HG03571 (cell line): Measurements from ENCODE around the gene HMGXB3.

Experiments
- ATAC-seq: cut with Tn5 transposase; IDR thresholded peaks from one replicate; pipeline ENCODE4 v1.9.1; 2021; ENCODE audit not compliant: unreplicated experiment

HMGXB3 gene

GRCh38 chr5:150051657-150052195 is 51.2 kb downstream of the HMGXB3 start:
- no peak for ATAC-seq

- ATAC-seq = no peak
Measured at GRCh38 chr5:150052226-150052955, 51.9 kb downstream of the HMGXB3 start.

- no peak for ATAC-seq
Measured at GRCh38 chr5:150052956-150053712, 52.6 kb downstream of the HMGXB3 start.

- ATAC-seq = no peak
Measured at GRCh38 chr5:150053713-150054392, 53.3 kb downstream of the HMGXB3 start.

- no peak for ATAC-seq
Measured at GRCh38 chr5:150054569-150054968, 54.0 kb downstream of the HMGXB3 start.

GRCh38 chr5:150055326-150056074 is 55.0 kb downstream of the HMGXB3 start:
- no peak for ATAC-seq

GRCh38 chr5:150056075-150056443 is 55.5 kb downstream of the HMGXB3 start:
- no peak for ATAC-seq

- ATAC-seq = no peak
Measured at GRCh38 chr5:150057052-150057451, 56.5 kb downstream of the HMGXB3 start.

- ATAC-seq = no peak
Measured at GRCh38 chr5:150057511-150057910, 57.0 kb downstream of the HMGXB3 start.

- no peak for ATAC-seq
Measured at GRCh38 chr5:150057996-150058395, 57.5 kb downstream of the HMGXB3 start.

- ATAC-seq = no peak
Measured at GRCh38 chr5:150058480-150059126, 58.1 kb downstream of the HMGXB3 start.

- no peak for ATAC-seq
Measured at GRCh38 chr5:150059623-150060022, 59.1 kb downstream of the HMGXB3 start.

- ATAC-seq = no peak
Measured at GRCh38 chr5:150060471-150060870, 59.9 kb downstream of the HMGXB3 start.

- no peak for ATAC-seq
Measured at GRCh38 chr5:150061538-150061995, 61.0 kb downstream of the HMGXB3 start.

- ATAC-seq = no peak
Measured at GRCh38 chr5:150062216-150062922, 61.8 kb downstream of the HMGXB3 start.

GRCh38 chr5:150063638-150064037 is 63.1 kb downstream of the HMGXB3 start:
- ATAC-seq = no peak

- ATAC-seq = no peak
Measured at GRCh38 chr5:150064681-150065220, 64.2 kb downstream of the HMGXB3 start.

GRCh38 chr5:150065346-150065745 is 64.8 kb downstream of the HMGXB3 start:
- no peak for ATAC-seq

GRCh38 chr5:150065886-150066285 is 65.3 kb downstream of the HMGXB3 start:
- no peak for ATAC-seq
